ENCODE results near the gene CTNNBL1.

The CTNNBL1 gene

DNA sequence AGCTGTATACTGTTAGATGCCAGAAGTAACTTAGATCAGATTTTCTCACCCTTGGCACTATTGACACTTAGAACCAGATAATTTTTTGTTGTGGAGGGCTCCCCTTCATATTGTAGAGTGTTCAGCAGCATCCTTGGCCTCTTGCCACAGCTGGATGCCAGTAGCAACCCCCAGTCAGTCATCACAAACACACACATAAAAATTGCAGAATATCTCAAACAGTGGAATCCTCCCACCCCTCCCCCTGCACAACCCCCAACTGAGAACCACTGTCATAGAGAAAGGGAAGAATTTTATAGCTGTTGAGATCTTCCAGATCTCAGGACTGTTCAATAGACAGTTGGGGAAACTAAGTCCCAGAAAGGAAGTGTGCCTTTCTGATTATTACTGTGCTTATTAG is 127.9 kb downstream of the CTNNBL1 start:
- DNase-seq (ENCODE audit: low spot score): no peak

- no peak for DNase-seq (ENCODE audit: low spot score)
Measured at GRCh38 chr20:37822141-37822601, 128.3 kb downstream of the CTNNBL1 start.

GRCh38 chr20:37823296-37823980 is 129.6 kb downstream of the CTNNBL1 start:
- DNase-seq (ENCODE audit: low spot score): no peak

DNA sequence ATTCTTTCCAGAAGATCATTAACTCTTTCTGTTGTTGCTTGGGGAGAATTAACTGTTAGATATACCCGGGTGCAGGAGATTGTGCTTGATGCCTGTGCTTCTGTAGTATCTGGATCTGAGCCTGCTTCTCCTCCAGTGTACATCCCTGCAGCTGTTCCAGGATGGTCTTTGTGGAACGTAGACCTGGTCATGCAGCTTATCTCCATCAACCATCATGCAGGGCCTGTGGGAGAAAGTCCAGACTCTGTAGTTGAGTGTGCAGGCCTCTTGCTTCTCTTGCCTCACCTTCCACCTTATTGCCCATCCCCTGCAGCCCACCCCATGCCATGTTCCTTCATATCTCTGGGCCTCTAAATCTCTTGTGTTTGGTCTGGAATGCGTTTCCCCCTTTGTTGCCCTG is 133.8 kb downstream of the CTNNBL1 start:
- no peak for DNase-seq (ENCODE audit: low spot score)

DNA sequence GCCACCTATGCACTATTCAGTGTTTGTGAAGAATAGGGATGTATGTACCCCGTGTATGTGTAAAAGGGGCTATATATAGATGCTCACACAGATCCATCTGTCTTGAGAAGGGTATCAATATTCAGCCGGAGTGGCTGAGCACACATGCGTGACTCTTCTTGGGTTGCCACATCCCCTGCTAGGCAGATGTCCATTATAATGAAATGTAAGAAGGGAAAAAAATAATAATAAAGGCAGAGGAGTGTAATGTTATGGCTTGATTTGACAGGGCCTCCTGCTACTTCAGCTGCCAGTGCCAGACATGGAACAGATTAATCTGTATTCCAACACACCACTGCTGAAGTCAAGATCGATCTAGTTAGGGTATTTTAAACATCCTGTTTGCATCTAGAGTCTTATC is 134.9 kb downstream of the CTNNBL1 start:
- no peak for DNase-seq (ENCODE audit: low spot score)

DNA sequence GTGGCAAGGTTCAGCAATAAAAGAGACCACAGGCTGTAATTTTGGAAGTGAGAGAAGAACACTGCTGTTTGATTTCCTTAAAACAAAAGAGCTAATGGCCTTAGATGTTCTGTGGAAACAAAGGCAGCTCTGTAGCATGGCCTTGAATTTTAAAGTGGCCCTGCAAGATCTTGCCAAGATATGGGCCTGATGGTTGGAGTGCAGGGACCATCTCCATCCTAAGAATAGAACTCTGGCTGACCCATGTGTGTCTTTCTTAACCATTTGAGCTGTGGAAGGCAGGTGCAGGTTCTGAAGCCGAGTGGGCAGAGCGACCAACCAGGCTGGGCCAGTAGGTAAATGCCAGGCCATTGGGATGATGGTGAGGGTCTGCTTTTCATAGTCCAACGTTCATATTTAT is 135.3 kb downstream of the CTNNBL1 start:
- DNase-seq (ENCODE audit: low spot score): no peak

DNA sequence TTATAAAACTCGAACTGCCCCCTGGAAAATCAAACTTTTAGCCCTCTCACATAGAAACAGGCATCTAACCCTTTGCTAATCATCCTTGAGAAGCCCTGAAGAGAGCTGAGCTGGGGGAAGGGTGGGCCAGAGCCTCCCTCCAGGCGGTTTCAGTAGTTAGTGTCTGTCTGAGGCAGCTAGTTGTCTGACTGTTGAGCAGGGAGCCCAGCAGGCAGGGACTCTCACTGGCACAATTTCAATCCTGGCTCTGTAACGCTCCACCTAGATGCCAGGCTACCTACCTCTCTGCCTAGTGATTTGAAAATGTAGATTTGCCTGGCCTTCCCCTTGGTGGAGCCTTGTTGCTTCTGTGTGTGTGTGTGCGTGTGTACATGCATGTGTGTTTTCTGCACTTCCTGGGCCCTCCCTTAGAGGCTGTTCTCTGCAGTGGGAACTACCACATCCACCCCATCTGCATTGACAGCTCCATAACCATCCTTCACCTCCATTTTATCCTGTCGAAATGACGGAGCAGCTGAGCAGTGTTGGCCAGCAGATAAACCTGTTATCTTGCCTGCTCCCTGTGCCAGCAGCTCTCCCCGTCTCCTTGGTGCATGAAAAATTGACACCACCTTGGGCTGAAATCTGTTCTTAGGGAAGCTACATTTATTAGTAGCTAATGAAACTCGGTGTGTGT is 139.5 kb downstream of the CTNNBL1 start:
- no peak for DNase-seq (ENCODE audit: low spot score)

- no peak for DNase-seq (ENCODE audit: low spot score)
Measured at GRCh38 chr20:37836926-37837325, 143.1 kb downstream of the CTNNBL1 start.

DNA sequence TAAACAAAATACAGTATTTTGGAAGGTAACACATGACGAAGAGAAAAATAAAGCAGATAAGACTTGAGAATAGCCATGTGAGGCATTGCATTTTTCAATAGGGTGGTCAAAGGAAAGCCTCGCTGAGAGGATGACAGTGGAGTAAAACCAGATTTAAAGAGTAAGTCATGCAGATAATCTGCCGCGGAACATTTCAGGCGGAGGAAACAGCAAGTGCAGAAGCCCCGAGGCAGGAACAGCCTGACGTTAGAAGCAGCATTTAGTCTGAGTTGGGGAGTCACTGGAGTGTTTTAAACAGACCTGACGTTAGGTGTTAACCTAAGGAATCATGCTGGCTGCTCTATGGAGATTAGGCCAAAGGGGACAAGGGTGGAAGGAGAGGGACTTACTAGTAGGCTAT is 144.1 kb downstream of the CTNNBL1 start:
- DNase-seq (ENCODE audit: low spot score): no peak

- DNase-seq (ENCODE audit: low spot score): no peak
Measured at GRCh38 chr20:37838769-37839431, 145.1 kb downstream of the CTNNBL1 start.

GRCh38 chr20:37839432-37839827 is 145.6 kb downstream of the CTNNBL1 start:
- no peak for DNase-seq (ENCODE audit: low spot score)

- no peak for DNase-seq (ENCODE audit: low spot score)
Measured at GRCh38 chr20:37839955-37840354, 146.1 kb downstream of the CTNNBL1 start.

DNA sequence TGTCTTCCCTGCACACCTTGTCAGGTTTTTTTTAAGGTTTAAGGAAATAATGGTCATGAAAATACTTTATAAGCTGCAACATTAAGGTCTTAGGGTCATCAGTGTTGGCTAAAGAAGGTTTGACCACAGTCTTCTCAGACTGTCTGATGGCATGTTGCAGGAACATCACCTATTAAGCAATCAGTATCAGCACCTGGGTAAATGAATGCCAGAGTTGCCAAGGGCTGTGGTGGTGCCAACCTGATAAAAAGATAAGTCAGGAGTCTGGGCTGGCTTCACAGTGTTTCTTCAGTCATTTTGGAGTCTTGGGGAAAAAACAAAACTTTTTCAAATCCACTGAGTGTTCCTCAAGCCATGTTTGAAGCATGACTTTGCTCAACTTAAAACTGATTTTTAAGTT is 147.6 kb downstream of the CTNNBL1 start:
- no peak for DNase-seq (ENCODE audit: low spot score)

- no peak for DNase-seq (ENCODE audit: low spot score)
Measured at GRCh38 chr20:37841971-37842370, 148.1 kb downstream of the CTNNBL1 start.

GRCh38 chr20:37845241-37845681 is 151.4 kb downstream of the CTNNBL1 start:
- DNase-seq (ENCODE audit: low spot score): no peak

DNA sequence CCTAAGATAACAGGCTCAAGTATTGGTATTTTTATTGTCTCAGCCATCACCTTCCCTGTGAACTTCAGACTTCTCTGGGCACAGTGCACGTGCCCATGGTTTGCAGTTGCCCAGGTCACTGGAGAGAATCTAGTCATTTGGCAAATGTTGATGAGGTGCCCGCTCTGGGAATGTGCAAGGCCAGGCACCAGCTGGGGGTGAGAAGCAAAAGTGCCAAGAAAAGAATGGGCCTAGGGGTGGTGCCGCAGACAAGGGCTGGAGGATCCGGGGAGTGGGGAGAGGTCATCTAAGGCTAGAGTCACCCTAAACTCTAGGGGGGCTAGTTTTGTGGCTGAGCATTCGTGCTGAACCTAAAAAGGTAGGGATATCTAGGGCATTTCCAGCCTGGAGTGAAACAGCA is 152.0 kb downstream of the CTNNBL1 start:
- DNase-seq (ENCODE audit: low spot score): no peak

DNA sequence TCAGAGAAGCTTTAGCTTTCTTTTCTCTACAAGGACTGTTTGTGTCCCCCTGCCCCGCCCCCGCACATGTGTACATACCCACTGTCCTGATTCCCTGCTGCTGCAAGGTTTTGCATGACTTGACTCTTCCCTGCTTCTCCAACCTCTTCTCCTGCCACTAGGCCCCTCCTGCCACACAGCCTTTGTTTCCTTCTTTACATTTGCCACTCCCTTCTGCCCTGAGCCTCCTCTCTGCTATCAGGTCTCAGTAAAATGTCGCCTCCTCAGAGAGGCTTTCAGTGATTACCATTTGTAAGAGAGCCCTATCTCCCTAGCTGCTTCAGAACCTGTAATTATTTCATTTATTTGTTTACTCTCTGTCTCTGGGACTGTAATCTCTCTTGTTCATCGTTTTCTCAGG is 152.7 kb downstream of the CTNNBL1 start:
- no peak for DNase-seq (ENCODE audit: low spot score)

DNA sequence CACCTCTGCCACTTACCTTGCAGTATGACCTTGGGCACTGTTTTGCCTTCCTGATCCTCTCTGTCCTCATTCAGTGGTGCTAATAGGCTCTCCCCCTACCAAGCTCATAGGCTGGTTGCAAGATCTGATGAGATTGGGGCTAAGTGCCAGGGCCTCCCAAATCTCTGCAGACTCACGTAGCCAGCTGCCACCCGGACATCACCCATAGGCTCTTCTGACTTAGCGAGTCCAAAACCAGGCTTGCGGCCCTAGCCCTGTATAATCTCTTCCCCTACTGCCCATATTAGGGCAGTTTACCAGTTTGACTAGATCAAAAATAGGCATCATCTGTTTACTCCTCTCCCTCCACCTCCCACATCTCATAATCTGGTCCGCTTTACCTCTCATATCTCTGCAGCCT is 154.9 kb downstream of the CTNNBL1 start:
- no peak for DNase-seq (ENCODE audit: low spot score)

DNA sequence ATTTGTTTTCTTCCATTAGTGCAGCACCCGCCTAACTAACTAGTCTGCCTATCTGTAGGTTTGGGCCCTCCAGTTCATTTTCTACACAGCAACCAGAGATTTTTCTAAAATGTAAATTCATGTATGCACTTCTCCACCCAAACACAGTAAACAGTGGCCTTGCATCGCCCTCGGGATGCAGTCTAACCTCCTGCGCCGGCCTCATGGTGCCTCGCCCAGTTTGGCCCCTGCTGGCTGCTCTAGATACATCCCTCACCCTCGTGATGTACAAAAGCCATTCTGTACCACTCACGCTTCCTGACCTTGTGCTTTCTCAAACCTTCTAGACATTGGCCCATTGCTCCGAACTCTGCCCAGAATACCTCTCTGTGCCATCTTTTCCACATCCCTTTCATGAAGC is 155.3 kb downstream of the CTNNBL1 start:
- DNase-seq (ENCODE audit: low spot score): no peak

- no peak for DNase-seq (ENCODE audit: low spot score)
Measured at GRCh38 chr20:37849566-37849965, 155.7 kb downstream of the CTNNBL1 start.

DNA sequence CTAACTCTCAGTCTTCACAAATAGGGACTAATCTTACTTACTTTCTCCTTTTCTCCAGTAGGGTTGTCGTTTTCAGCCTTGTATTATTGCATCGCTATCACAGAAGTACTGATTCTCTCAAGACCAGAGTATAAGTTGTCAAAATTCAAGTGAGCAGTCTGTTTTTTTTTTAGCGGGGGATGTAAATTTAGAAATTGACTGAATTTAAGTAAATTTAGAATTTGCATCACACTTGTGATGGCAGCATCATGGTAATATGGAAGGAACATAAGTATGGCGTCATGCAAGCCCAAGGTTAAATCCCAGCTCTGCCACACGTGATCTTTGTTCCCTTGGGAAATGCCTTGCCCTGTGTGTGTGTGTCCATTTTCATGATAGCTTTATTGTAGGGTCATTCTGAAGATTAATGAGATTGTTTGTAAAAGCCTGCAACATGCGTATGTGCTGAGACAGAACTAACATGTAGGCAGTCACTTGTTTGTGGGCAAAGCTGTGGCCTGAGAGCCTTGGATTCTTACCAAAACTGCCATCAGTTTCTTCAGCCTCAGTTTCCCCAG is 156.3 kb downstream of the CTNNBL1 start:
- no peak for DNase-seq (ENCODE audit: low spot score)

GRCh38 chr20:37850724-37851355 is 157.0 kb downstream of the CTNNBL1 start:
- no peak for DNase-seq (ENCODE audit: low spot score)

Measured in HuH-7.5 (cell line).